Measurements from ENCODE around the gene IFFO2.
A peak's percentile ranks its signal among the peaks of the same experiment; 100 is the strongest.

IFFO2 gene

GRCh38 chr1:18890706-18891425, 65.6 kb downstream of the IFFO2 start:
- DNase-seq = no peak

DNA sequence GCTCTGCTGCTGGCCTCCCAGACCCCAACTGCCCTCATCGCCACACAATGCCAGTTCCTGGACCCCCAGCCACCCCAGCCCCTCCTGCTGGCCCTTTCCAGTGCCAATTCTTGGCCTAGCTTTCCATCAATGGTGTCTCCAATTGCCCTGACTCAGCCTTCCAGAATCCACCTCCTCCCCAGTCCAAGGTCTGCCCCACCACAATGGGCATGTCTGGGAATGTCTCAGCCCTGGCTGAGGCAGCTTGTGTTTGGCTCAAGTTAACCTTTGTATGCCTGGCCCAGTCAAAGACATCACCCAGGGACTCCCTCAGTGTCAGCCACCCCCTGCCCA, 70.5 kb downstream of the IFFO2 start:
- no peak for DNase-seq

- no peak for DNase-seq
Observed at GRCh38 chr1:18885311-18886002, 71.0 kb downstream of the IFFO2 start.

GRCh38 chr1:18884727-18885126, 71.7 kb downstream of the IFFO2 start:
- DNase-seq = no peak

DNA sequence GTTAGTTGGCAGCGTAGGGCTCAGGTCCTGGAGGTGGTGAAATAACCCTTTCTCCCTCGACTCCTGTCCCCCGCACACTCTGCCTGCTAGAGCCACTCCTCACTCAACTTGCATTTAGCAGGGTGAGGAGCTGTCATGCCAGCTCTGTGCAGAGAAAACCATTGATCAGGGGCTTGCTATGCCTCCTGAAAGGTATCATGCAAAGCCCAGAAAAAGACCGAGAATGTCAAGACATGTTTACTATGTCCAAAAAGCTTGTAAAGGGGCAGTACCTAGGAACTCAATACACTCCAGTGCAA, 72.1 kb downstream of the IFFO2 start:
- no peak for DNase-seq

DNA sequence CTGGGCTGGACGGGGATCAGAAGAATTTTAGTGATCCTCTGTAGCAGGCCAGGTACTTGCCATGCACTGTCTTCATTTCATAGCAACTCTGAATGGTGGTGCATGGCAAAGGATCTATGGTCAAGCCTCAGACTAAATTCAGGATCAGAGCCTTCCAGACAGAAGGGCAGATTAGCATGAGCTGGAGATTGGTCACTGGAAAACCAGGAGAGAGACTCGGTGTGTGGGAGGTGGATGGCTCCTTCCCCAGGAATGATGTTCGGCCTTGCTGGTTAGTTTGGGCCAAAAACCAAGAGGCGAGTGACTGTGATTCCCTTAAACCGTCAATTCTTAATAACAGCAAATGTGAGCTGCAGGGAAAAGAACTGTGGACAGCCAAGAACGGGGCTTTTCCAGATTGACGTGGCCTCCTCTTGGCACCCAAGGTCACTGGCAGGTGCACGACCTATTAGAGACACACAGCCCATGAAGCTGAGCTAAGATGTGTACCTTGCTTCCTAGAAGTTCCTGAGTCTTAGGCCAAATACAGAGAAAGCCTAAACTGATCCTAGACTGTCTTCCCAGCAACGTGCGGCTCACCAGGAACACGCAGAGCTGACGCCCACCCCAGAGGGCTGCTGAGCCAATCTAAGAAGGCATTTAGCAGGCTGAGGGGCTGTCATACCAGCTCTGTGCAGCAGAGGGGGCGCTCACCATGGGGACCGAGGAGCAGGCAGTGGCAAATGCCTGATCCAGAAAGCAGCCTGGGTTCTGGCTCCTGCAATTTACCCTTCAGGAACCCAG, 72.6 kb downstream of the IFFO2 start:
- DNase-seq = peak; percentile 72

DNA sequence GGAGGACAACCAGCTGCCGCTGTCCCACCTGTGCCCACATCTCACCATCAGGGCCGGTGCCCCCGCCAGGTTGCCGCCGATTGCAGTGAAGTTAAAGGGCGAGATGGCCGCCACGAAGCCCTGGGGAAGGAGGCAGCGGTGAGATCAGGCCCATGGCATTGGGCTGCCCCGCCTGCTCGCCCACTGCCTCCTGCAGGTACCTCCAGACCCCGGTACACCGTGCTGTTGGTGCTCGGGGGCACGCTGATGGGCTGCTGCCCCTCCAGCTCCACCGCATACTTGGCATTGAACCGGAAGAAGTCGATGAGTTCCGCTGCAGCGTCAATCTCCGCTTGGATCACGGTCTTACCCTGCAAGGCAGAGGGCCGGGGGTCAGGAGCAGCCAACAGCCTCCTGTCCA, 73.4 kb downstream of the IFFO2 start:
- DNase-seq = no peak

DNA sequence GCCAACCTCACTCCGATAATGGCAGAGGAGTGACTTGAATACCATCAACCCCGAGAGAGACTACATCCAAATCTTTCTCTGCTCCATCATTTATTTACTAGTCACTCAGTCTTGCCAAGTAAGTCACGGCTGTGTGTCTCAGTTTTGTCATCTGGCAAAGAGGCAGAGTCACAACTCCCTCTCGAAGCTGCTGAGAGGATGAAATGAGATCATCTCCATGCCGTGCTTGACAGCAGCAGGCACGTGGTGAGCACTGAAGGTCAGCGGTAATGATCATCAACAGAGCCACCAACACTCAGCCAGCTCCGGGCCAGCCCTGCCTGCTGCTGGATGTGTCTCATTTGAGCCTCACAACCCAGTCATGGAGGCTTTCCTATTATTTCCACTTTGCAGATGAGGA, 74.0 kb downstream of the IFFO2 start:
- DNase-seq = no peak

- DNase-seq = no peak
Observed at GRCh38 chr1:18881642-18882431, 74.6 kb downstream of the IFFO2 start.

GRCh38 chr1:18881164-18881563, 75.3 kb downstream of the IFFO2 start:
- no peak for DNase-seq

DNA sequence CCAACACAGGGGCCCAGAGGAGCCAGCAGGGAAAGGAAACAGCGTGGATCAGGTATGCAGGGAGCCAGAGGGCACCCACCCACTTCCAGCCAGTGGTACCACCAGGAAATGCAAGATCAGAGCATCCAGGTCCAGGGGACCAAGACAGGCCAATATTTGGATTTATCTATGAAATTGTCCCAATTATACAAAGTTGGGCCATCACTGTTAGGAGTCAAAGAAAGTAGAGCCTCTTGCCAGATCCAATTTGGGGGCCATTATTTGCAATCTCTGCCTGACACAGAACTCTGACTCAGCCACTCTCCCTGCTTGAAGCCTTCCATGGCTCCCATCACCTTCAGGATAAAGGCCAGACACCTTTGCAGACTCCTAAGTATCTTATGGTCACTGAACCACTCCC, 75.9 kb downstream of the IFFO2 start:
- no peak for DNase-seq

DNA sequence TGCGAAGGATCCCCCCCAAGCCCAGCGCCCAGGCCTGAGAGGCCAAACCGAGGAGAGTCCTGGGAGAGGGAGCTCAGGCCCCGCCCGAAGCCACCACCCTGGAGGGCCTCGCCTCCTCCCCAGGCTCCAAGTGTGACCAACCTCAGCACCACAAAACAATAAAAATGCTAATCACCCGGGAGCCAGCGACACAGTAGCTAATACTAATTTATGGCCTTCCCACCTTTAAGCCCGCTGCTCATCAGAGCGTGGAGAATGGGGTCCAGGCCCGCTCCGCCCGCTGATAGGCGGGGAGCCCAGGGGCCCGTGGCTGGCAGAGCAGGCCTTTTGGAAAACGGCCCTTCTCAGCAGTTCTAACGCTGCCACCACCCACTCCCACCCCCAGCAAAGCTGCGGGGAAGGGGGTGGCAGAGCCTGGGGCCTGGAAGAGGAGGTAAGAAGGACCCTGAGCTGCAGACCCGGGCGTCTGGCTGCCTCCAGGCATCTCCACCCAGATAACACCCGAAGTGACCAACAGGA, 76.6 kb downstream of the IFFO2 start:
- DNase-seq = no peak

- DNase-seq = no peak
Observed at GRCh38 chr1:18879215-18879790, 77.2 kb downstream of the IFFO2 start.

- DNase-seq = no peak
Observed at GRCh38 chr1:18878538-18879214, 77.8 kb downstream of the IFFO2 start.

GRCh38 chr1:18877282-18877681, 79.2 kb downstream of the IFFO2 start:
- no peak for DNase-seq

DNA sequence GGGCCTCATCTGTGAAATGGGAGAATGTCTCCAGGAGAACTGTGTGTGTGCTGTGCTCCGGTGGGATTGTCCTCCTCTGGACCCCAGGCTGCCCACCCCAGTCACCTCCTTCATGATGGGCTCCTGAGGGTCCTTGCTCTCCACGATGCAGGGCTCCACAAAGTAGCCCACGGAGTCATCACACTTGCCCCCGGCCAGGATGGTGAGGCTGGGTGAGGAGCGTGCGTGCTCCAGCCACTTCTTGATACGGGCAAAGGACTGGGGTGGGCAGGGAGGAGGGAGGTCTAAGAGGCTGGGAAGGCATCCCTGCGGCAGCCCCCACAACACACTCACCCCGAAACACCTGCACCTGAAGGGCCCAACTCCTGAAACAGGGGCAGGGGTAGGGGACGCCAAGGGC, 80.3 kb downstream of the IFFO2 start:
- DNase-seq = no peak

GRCh38 chr1:18875796-18876128, 80.7 kb downstream of the IFFO2 start:
- no peak for DNase-seq

DNA sequence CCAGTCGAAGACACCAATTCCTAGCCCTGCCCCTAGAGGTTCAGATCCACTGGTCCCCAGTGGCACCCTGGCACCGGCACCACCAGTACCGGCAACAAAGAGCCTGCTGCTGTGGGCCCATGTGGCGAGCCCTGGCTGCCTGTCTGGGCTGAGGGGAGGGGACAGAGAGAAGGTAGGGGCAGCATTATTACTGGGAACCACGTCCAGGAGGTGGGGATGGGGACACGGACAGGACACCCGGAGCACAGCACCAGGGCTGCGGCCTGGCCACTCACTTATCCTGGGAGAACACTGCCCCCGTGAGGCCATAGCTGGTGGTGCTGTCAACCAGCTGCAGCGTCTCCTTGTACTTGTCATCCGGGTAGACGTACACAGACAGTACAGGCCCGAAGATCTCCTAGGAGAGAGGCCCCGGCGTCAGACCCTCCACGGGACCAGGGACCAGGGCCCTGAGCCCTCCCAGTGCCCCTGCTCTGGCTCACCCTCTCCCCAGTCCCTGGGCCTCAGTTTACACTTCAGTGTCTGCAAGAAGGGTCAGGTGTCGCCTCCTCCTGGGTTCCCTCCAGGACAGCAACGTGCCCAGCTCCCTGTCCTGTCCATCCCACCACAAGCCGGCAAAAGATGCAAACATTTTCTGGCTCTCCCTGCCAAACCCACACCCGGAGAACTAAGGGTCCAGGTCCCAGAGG, 81.2 kb downstream of the IFFO2 start:
- peak; percentile 67 for DNase-seq

- no peak for DNase-seq
Observed at GRCh38 chr1:18874600-18874999, 81.9 kb downstream of the IFFO2 start.

GRCh38 chr1:18874036-18874435, 82.4 kb downstream of the IFFO2 start:
- DNase-seq = no peak

- no peak for DNase-seq
Observed at GRCh38 chr1:18872071-18872611, 84.3 kb downstream of the IFFO2 start.

Data from CD4-positive, alpha-beta T cell treated with Interleukin-12 subunit alpha and Interleukin-12 subunit beta, for 1 hour (primary cell).